ENCODE data around the gene MAP6.
"Not testable (repeated sequence)": the region's sequence is repeated elsewhere in the genome, so short reads cannot be mapped to it uniquely, and the experiment has no call there.

MAP6 gene

DNA sequence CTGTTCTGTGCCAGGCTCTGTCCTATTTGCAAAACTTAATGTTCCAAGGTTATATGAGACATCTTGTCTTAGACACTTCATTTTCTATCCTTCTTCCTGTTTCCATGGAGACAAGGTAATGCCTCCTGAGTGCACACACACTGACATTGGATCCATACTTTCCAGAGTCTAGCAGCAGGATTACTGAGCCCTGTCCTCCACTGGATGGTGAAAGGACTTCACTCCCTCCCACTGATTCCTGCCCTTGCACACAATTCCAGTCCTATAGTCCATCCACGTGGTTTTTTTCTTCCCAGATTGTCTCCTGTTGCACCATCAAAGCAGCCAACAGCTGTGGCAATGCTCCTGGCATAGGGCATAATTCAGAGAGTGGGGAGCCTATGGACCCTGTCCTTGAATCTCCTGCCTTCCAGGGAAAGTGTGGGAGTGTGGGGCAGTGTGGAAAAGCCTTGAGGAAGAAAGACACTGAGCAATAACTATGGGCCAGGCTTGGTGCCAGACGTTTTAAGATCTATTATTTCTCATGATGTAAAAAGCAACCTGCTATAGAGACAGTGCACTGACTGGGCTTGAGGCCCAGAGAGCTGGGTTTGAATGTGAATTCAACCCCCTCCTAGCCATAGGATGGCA is 75.4 kb downstream of the MAP6 start:
- in situ Hi-C loops (cut with HindIII; ENCODE audit: low sequenced_read_pairs), result no loop called here

- in situ Hi-C loops (cut with HindIII; ENCODE audit: low sequenced_read_pairs), result no loop called here
Measured at GRCh38 chr11:75592715-75593114, 76.1 kb downstream of the MAP6 start.

DNA sequence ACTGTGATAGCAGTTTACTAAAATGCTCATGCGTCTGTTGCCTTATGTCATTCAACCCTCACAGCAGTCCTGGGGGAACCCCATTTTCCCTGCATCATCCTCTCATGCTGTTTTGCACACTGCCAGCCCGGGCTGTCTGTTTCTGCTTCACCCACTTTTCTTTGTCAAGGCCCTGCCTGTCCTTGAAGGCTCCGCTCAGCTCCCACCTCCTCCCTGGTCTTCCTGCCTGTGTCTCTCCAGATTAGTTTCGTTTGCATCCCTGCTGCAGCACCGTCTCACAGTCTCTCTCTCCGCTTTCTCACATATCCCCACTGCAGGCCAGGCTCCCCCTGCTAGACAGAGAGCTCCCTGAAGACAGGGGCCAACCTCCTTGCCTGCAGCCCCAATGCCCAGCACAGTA is 76.9 kb downstream of the MAP6 start:
- in situ Hi-C loops (cut with HindIII; ENCODE audit: low sequenced_read_pairs), result no loop called here

GRCh38 chr11:75591371-75591770 is 77.5 kb downstream of the MAP6 start:
- in situ Hi-C loops (cut with HindIII; ENCODE audit: low sequenced_read_pairs), result no loop called here

- in situ Hi-C loops (cut with HindIII; ENCODE audit: low sequenced_read_pairs), result no loop called here
Measured at GRCh38 chr11:75589933-75590332, 78.9 kb downstream of the MAP6 start.

GRCh38 chr11:75589051-75589450 is 79.8 kb downstream of the MAP6 start:
- in situ Hi-C loops (cut with HindIII; ENCODE audit: low sequenced_read_pairs), result no loop called here

DNA sequence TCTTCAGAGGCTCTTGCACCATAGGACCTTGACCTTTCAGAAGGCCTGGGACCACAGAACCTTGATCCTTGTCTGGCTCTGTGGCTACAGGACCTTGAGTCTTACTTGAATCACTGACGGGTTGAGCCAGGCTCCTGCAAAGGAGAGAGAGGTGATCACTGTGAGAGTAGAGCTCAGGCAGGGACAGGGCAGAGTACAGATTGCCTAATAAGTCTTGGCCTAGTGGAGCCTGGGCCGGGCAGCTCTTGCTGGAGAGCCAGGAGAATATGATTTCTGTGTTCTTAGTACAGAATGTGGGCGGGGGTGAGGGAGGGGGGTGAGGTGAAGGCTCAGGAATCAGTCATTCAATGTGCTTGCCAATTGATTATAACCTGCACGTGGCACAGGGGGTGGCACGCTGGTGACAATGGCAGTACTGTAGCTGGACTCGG is 80.8 kb downstream of the MAP6 start:
- in situ Hi-C loops (cut with HindIII; ENCODE audit: low sequenced_read_pairs), result no loop called here

- in situ Hi-C loops (cut with HindIII; ENCODE audit: low sequenced_read_pairs), result no loop called here
Measured at GRCh38 chr11:75586395-75586794, 82.4 kb downstream of the MAP6 start.

- in situ Hi-C loops (cut with HindIII; ENCODE audit: low sequenced_read_pairs), result no loop called here
Measured at GRCh38 chr11:75585293-75585670, 83.6 kb downstream of the MAP6 start.

- in situ Hi-C loops (cut with HindIII; ENCODE audit: low sequenced_read_pairs), result not testable (repeated sequence)
Measured at GRCh38 chr11:75584659-75585292, 84.1 kb downstream of the MAP6 start.

GRCh38 chr11:75583718-75584658 is 84.8 kb downstream of the MAP6 start:
- in situ Hi-C loops (cut with HindIII; ENCODE audit: low sequenced_read_pairs), result no loop called here

DNA sequence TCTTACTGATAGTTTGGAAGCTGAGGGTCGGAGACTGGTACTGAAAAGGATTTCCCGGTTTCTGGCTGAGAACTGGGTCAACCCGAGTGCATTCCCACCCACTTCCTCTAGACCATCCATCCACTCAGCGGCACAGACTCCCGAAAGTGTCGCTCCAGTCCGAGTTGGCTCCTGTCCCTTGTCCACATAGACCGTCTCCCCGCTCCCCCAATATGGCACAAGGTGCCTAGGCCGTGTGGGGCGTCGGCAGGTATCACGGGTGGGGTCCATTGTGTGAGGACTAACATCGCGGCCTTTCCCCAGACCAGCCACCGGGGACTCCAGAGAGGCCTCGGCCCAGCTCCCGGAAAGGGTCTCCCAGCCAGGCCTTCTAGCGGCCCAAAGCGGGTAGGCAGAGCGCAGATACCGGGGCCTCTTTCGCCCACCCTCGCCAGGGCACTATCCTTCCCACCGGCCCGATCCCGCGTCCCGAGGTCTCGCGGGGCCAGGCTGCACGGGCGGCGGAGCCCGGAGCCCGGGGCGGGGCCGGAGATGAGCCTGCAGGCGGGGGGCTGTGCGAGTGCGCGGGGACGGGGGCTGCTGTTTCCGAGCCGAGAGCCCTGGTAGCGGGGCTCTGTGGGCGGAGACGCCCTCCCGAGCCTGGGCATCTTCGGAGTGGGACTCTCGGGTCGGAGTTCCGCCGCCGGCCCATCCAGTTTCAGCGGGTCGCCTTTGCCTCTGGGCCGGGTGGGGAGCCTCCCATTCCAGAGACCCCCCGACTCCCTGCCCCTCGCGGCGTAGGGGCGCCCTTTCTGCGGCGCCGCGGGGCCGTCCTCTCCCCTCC is 85.7 kb downstream of the MAP6 start:
- in situ Hi-C loops (cut with HindIII; ENCODE audit: low sequenced_read_pairs), result no loop called here

GRCh38 chr11:75582506-75582894 is 86.3 kb downstream of the MAP6 start:
- in situ Hi-C loops (cut with HindIII; ENCODE audit: low sequenced_read_pairs), result no loop called here

DNA sequence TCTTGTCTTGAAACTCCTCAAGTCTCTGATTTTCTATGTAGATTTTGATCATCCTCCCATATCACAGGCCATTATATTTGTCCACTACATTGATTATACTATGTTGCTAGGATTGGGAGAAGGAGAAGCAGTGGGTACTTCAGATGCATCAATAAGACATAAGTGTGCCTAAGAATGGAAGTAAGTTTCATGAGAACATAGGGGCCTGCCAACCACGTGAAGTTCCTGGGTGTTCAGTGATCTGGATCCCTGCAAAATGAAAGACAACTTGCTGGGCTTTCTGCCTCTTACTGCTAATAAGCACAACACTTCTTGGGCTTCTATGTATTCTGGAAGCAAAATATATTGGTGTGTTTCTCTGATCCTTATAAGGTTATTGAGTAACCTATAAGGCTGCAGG is 89.0 kb downstream of the MAP6 start:
- in situ Hi-C loops (cut with HindIII; ENCODE audit: low sequenced_read_pairs), result loop anchor here (5.0 kb wide), 1 partner anchor 58 kb away; no protein-coding TSS in a partner anchor

DNA sequence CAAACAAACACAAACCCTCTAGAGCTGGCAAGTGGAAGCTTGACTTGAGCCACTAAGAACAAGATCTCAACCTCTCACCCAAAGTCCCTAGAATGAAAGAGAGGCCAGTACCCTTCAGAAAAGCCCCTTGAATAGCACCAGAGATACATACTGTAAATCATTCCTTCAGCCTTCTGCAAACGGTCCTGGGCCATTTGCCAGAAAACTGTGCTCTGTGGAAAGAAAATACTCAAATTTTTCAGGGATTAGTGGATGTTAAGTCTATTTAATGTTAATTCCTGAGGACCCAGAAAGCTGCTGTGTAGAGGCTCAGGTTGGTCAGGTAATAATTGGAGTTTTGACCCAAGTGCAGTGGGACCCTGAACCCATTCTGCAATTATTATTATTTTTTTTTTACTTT is 89.9 kb downstream of the MAP6 start:
- in situ Hi-C loops (cut with HindIII; ENCODE audit: low sequenced_read_pairs), result loop anchor here (5.0 kb wide), 1 partner anchor 57 kb away; no protein-coding TSS in a partner anchor

DNA sequence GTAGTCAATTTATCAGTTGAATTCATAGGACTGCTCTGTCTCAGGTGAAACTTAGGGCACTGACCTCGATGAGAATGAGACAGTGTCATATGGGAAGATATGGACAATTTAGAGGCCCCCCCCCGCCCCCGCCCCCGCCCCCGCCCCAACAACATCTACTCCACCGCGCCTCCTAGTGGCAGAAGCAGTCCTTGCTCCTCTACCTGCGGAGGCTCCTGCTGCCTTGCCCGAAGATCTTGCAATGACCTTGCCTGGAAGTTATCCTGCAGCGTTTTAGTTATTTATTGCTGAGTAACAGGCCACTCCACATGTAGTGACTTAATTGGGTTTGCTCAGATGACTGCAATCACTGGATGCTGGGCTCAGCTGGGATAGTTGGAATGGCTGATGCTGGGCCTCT is 91.6 kb downstream of the MAP6 start:
- in situ Hi-C loops (cut with HindIII; ENCODE audit: low sequenced_read_pairs), result loop anchor here (5.0 kb wide), 1 partner anchor 55 kb away; no protein-coding TSS in a partner anchor

DNA sequence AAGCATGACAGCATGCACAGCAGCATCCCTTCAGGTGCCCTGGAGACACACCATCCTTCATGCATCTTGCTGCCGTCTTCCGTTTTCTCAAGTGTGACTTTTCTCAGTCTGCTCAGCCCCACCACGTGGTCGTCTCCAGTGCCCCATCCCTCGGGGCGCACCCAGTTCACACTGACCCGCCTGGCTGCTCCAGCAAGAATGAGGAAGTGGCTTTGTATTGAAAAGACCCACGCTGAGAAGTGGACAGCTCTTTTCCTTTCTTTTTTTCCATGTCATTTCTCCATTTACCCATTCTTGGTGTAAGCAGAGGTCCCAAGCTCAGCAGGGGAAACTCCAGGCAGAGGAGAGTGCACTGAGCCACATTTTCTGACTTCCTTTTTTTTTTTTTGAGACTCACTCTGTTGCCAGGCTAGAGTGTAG is 92.3 kb downstream of the MAP6 start:
- in situ Hi-C loops (cut with HindIII; ENCODE audit: low sequenced_read_pairs), result loop anchor here (5.0 kb wide), 1 partner anchor 54 kb away; no protein-coding TSS in a partner anchor

- in situ Hi-C loops (cut with HindIII; ENCODE audit: low sequenced_read_pairs), result loop anchor here (5.0 kb wide), 1 partner anchor 54 kb away; no protein-coding TSS in a partner anchor
Measured at GRCh38 chr11:75576017-75576416, 92.8 kb downstream of the MAP6 start.

- in situ Hi-C loops (cut with HindIII; ENCODE audit: low sequenced_read_pairs), result loop anchor here (5.0 kb wide), 1 partner anchor 53 kb away; no protein-coding TSS in a partner anchor
Measured at GRCh38 chr11:75574698-75575602, 93.9 kb downstream of the MAP6 start.

Measured in endothelial cell of hepatic sinusoid (primary cell).